ENCODE measurements around the gene SCAMP2. TPM values are rescaled to one million over a fixed set of nuclear protein-coding genes. Genes with fewer than 3 reads are reported as not detected.

The SCAMP2 gene
- total RNA-seq, 1 experiment from 2014 or later: 55.8 TPM

- TF ChIP-seq ZBTB33 (IDR thresholded peaks at IDR 0.05; ENCODE audit: extremely low read depth, insufficient replicate concordance, low read length): no peak
- no peak for TF ChIP-seq SRF (IDR thresholded peaks at IDR 0.05; ENCODE audit: low read depth)
- TF ChIP-seq ZNF274 (IDR thresholded peaks at IDR 0.05; ENCODE audit: low read depth, low read length): no peak
- no peak for TF ChIP-seq SIN3A (IDR thresholded peaks at IDR 0.05; ENCODE audit: low read depth)
- TF ChIP-seq CBX3 (IDR thresholded peaks at IDR 0.05; ENCODE audit: low read depth): no peak
- TF ChIP-seq RAD21 (IDR thresholded peaks at IDR 0.05; ENCODE audit: low read depth): no peak
These were observed 57.8 kb downstream of the SCAMP2 start (continued) for GRCh38 chr15:74815121-74815934.

GRCh38 chr15:74812533-74812932, 60.6 kb downstream of the SCAMP2 start, which contains the start of gene LMAN1L:
Gene LMAN1L (plus strand): TSS chr15:74812835. CDS start chr15:74812855, 20 bp downstream.
- intact Hi-C loops (cut with micrococcal nuclease): no loop called here
- POLR2A ChIA-PET: no interaction called here
- H3K4me2 ChIP-seq (ENCODE audit: low read length): no peak within 1 kb of the TSS

More at GRCh38 chr15:74812533-74812932, 60.6 kb downstream of the SCAMP2 start, which contains the start of gene LMAN1L:
- no peak within 1 kb of the TSS for H2AFZ ChIP-seq (ENCODE audit: low read depth, low read length, poor library complexity, severe bottlenecking)
- ATAC-seq (no peak), DNase-seq (ENCODE audit: low read depth, low spot score) (no peak)
- ChIA-PET RAD21 (ENCODE audit: low non-redundant PET in 1 of 2, low total read pairs in 2 of 2, uncharacterized antibody in 2 of 2, unreplicated experiment in 2 of 2) (no interaction called here), CTCF (no interaction called here)
- no peaks in the 10 kb centered on the region for H3K27me3 ChIP-seq (ENCODE audit: insufficient read depth, low read length)
- H3K4me1 ChIP-seq (ENCODE audit: control insufficient read depth in 1 of 2, insufficient read depth in 2 of 2, low read length in 2 of 2): peaks cover 13 to 41% of the 10 kb centered on the region in 2 experiments; a peak in 3 of 4 replicates
- H3K9ac ChIP-seq (ENCODE audit: low read length): no peak within 1 kb of the TSS
- H3K36me3 ChIP-seq (ENCODE audit: control insufficient read depth in 1 of 2, insufficient read depth in 2 of 2, low read length in 2 of 2): no peaks in the 10 kb centered on the region
- H3K79me2 ChIP-seq (ENCODE audit: insufficient read depth, low read length): no peaks in the 10 kb centered on the region
- no peaks in the 10 kb centered on the region for H3K9me2 ChIP-seq (ENCODE audit: insufficient read depth)
- H3K27ac ChIP-seq (ENCODE audit: low read depth, low read length): no peak within 1 kb of the TSS
- no peaks in the 10 kb centered on the region for H4K20me1 ChIP-seq (ENCODE audit: insufficient read depth)
- BruUV-seq (replicated peaks): no TSS peak
- H3K9me3 ChIP-seq (ENCODE audit: control insufficient read depth in 1 of 2, insufficient read depth in 1 of 2, low read depth in 1 of 2, low read length in 2 of 2): no peaks in the 10 kb centered on the region
- no peak within 1 kb of the TSS for H3K4me3 ChIP-seq (replicated peaks in 1 of 2; ENCODE audit: low read depth in 1 of 2, low read length in 2 of 2)
- TF ChIP-seq TCF7L2 (IDR thresholded peaks at IDR 0.05; ENCODE audit: borderline replicate concordance, extremely low read depth, insufficient read depth, insufficient read length): no peak
- TF ChIP-seq SRF (IDR thresholded peaks at IDR 0.05; ENCODE audit: low read depth): no peak
- TF ChIP-seq, protein P1, sequence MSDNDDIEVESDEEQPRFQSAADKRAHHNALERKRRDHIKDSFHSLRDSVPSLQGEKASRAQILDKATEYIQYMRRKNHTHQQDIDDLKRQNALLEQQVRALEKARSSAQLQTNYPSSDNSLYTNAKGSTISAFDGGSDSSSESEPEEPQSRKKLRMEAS (IDR thresholded peaks at IDR 0.05): no peak
- TF ChIP-seq CEBPB (IDR thresholded peaks at IDR 0.05; ENCODE audit: low read depth): no peak
- no peak for TF ChIP-seq ZBTB33 (IDR thresholded peaks at IDR 0.05; ENCODE audit: extremely low read depth, insufficient replicate concordance, low read length)
- no peak for TF ChIP-seq POLR2AphosphoS5 (IDR thresholded peaks at IDR 0.05; ENCODE audit: low read depth, low read length)
- TF ChIP-seq CBX3 (IDR thresholded peaks at IDR 0.05; ENCODE audit: low read depth): no peak
- TF ChIP-seq ATF3 (IDR thresholded peaks at IDR 0.05): no peak
- no peak for TF ChIP-seq ZNF274 (IDR thresholded peaks at IDR 0.05; ENCODE audit: low read depth, low read length)
- no peak for TF ChIP-seq EZH2phosphoT487 (IDR thresholded peaks at IDR 0.05; ENCODE audit: borderline replicate concordance)
- no peak for TF ChIP-seq JUND (IDR thresholded peaks at IDR 0.05)
- no peak for TF ChIP-seq EGR1 (IDR thresholded peaks at IDR 0.05; ENCODE audit: low read depth)
- no peak for TF ChIP-seq YY1 (IDR thresholded peaks at IDR 0.05; ENCODE audit: extremely low read depth, insufficient replicate concordance, low read depth, low read length)
- no peak for TF ChIP-seq EZH2 (IDR thresholded peaks at IDR 0.05)
- no peak for TF ChIP-seq CTCF (IDR thresholded peaks at IDR 0.05 in 2 of 3, conservative IDR thresholded peaks at IDR 0.05 in 1 of 3; ENCODE audit: borderline replicate concordance in 1 of 3, insufficient read depth in 1 of 3, low read depth in 2 of 3, low read length in 2 of 3)

All from HCT116 (cell line).